Activated CD8-positive, alpha-beta memory T cell treated with anti-CD3 and anti-CD28 coated beads, Interleukin-2, amount 10 ng/mL, durations not matched to agents 7 days and 5 days (primary cell): ENCODE measurements around the gene MBOAT1. TPM values are rescaled to one million over a fixed set of nuclear protein-coding genes. Genes with fewer than 3 reads are reported as not detected.
A peak's percentile ranks its signal among the peaks of the same experiment; 100 is the strongest.
"Not testable (repeated sequence)": the region's sequence is repeated elsewhere in the genome, so short reads cannot be mapped to it uniquely, and the experiment has no call there.

Experiments used
- ATAC-seq: fragments of 150-1000 bp; cut with Tn5 transposase; one replicate; pipeline ENCODE4 v1.10.0; 2021; ENCODE audit warnings: moderate library complexity
- CTCF ChIA-PET: fragments of 350-600 bp; sonication (Branson Sonifier 250); formaldehyde crosslinking; loops from one replicate; lab custom pipeline; 2021; ENCODE audit warnings: antibody characterized with exemption; lab: Charles Lee
- DNase-seq: peaks from one replicate; pipeline ENCODE4 v3.0.0-alpha.2; 2020
- H3K27ac Mint-ChIP-seq: one replicate; pipeline ENCODE4 v1.8.0; 2021; ENCODE audit warnings: mild to moderate bottlenecking, mixed read lengths
- H3K27me3 Mint-ChIP-seq: one replicate; pipeline ENCODE4 v1.8.0; 2021; ENCODE audit warnings: mixed read lengths
- H3K36me3 Mint-ChIP-seq: one replicate; pipeline ENCODE4 v1.8.0; 2021; ENCODE audit warnings: mild to moderate bottlenecking, mixed read lengths
- H3K4me1 Mint-ChIP-seq: one replicate; pipeline ENCODE4 v1.8.0; 2021; ENCODE audit warnings: mixed read lengths
- H3K4me3 Mint-ChIP-seq: one replicate; pipeline ENCODE4 v1.8.0; 2021; ENCODE audit warnings: mild to moderate bottlenecking, moderate library complexity, mixed read lengths
- H3K9me3 Mint-ChIP-seq: one replicate; pipeline ENCODE4 v1.8.0; 2022; ENCODE audit warnings: low read depth, mixed read lengths
- total RNA-seq, 2 experiments: library from RNA; stranded (reverse); gene quantifications; one replicate each; pipeline ENCODE4 v1.2.3, GENCODE V29; 2021

Gene MBOAT1
- total RNA-seq, 2 experiments from 2014 or later: 17.7 to 22.6 TPM

GRCh38 chr6:20183706-20184105 lies 28.6 kb downstream of the MBOAT1 start:
- H3K36me3 Mint-ChIP-seq: peaks cover 53% of the 10 kb centered on the region

GRCh38 chr6:20182926-20183521 lies 29.2 kb downstream of the MBOAT1 start:
- Mint-ChIP-seq H3K27ac (no peak overlapping the region), H3K4me3 (no peak overlapping the region), H3K4me1 (peaks cover 7% of the 10 kb centered on the region), H3K36me3 (peaks cover 46% of the 10 kb centered on the region), H3K9me3 (peaks cover 2% of the 10 kb centered on the region), H3K27me3 (no peaks in the 10 kb centered on the region)
- CTCF ChIA-PET: no interaction called here
- no peak for DNase-seq
- no peak for ATAC-seq

More at GRCh38 chr6:20183706-20184105, 28.6 kb downstream of the MBOAT1 start:
- H3K4me1 Mint-ChIP-seq: peaks cover 8% of the 10 kb centered on the region
- no peaks in the 10 kb centered on the region for H3K27me3 Mint-ChIP-seq
- H3K9me3 Mint-ChIP-seq: peaks cover 4% of the 10 kb centered on the region
- no peak overlapping the region for H3K27ac Mint-ChIP-seq
- no peak overlapping the region for H3K4me3 Mint-ChIP-seq
- CTCF ChIA-PET: no interaction called here
- ATAC-seq (no peak), DNase-seq (no peak)

GRCh38 chr6:20182069-20182468 lies 30.2 kb downstream of the MBOAT1 start:
- no peaks in the 10 kb centered on the region for H3K27me3 Mint-ChIP-seq

GRCh38 chr6:20180935-20181334 lies 31.3 kb downstream of the MBOAT1 start:
- H3K27ac Mint-ChIP-seq: no peak overlapping the region
- CTCF ChIA-PET: no interaction called here

More at GRCh38 chr6:20182069-20182468, 30.2 kb downstream of the MBOAT1 start:
- Mint-ChIP-seq H3K9me3 (peaks cover 2% of the 10 kb centered on the region), H3K27ac (no peak overlapping the region), H3K4me1 (peaks cover 6% of the 10 kb centered on the region), H3K36me3 (peaks cover 37% of the 10 kb centered on the region), H3K4me3 (no peak overlapping the region)
- DNase-seq (no peak), ATAC-seq (no peak)
- CTCF ChIA-PET: no interaction called here

GRCh38 chr6:20179287-20180045 lies 32.8 kb downstream of the MBOAT1 start:
- H3K27me3 Mint-ChIP-seq, H3K9me3 Mint-ChIP-seq, CTCF ChIA-PET, H3K4me3 Mint-ChIP-seq, H3K27ac Mint-ChIP-seq, H3K4me1 Mint-ChIP-seq, DNase-seq, ATAC-seq: not testable (repeated sequence)
- H3K36me3 Mint-ChIP-seq: peaks cover 26% of the 10 kb centered on the region

More at GRCh38 chr6:20180935-20181334, 31.3 kb downstream of the MBOAT1 start:
- Mint-ChIP-seq H3K27me3 (no peaks in the 10 kb centered on the region), H3K9me3 (peaks cover 2% of the 10 kb centered on the region), H3K4me1 (peaks cover 4% of the 10 kb centered on the region), H3K4me3 (no peak overlapping the region), H3K36me3 (peaks cover 30% of the 10 kb centered on the region)
- ATAC-seq (no peak), DNase-seq (no peak)

- Mint-ChIP-seq H3K36me3 (peaks cover 27% of the 10 kb centered on the region), H3K9me3 (peaks cover 2% of the 10 kb centered on the region), H3K4me1 (peaks cover 19% of the 10 kb centered on the region), H3K27ac (no peak overlapping the region), H3K27me3 (no peaks in the 10 kb centered on the region), H3K4me3 (no peak overlapping the region)
- CTCF ChIA-PET: no interaction called here
- ATAC-seq (no peak), DNase-seq (no peak)
Observed at GRCh38 chr6:20178327-20178726, 33.9 kb downstream of the MBOAT1 start.

GRCh38 chr6:20175810-20176410 lies 36.4 kb downstream of the MBOAT1 start:
- Mint-ChIP-seq H3K27ac (no peak overlapping the region), H3K4me1 (peaks cover 21% of the 10 kb centered on the region), H3K36me3 (peaks cover 18% of the 10 kb centered on the region), H3K9me3 (no peaks in the 10 kb centered on the region), H3K27me3 (no peaks in the 10 kb centered on the region), H3K4me3 (no peak overlapping the region)
- DNase-seq (no peak), ATAC-seq (no peak)
- CTCF ChIA-PET: interaction anchor here (1.2 kb wide), 1 partner anchor 49 kb away, joined by 3 read pairs; no protein-coding TSS in a partner anchor

- no peaks in the 10 kb centered on the region for H3K9me3 Mint-ChIP-seq
- H3K27me3 Mint-ChIP-seq: no peaks in the 10 kb centered on the region
- H3K27ac Mint-ChIP-seq: peak overlapping the region; percentile 83
- ATAC-seq (peak; percentile 82), DNase-seq (no peak)
- CTCF ChIA-PET: interaction anchor here (1.2 to 1.8 kb wide), 2 partner anchors 39 to 42 kb away, joined by 3 to 6 read pairs; partner anchors contain the start of gene MBOAT1
- H3K4me3 Mint-ChIP-seq: peak overlapping the region; percentile 21
- H3K4me1 Mint-ChIP-seq: peaks cover 21% of the 10 kb centered on the region
- peaks cover 11% of the 10 kb centered on the region for H3K36me3 Mint-ChIP-seq
Observed at GRCh38 chr6:20173833-20174792, 38.2 kb downstream of the MBOAT1 start.

DNA sequence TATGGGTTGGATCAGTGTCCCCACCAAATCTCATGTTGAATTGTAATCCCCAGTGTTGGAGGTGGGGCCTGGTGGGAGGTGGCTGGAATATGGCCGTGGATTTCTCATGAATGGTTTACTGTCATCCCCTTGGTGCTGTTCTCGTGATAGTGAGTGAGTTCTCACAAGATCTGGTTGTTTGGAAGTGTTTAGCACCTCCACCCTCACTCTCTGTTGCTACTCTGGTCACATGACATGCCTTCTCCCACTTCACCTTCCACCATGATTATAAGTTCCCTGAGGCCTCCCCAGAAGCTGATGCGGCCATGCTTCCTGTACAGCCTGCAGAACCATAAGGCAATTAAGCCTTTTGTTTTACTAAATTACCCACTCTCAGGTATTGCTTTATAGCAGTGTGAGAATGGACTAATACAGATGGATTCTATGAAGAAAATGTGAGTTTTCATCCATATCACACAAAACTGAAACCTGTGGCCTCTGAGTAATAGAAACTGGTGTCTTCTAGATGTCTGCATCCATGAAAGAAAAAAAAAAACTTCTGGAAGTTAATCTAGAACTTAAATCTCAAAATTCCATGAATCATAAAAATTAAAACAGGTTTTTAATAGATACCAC lies 39.3 kb downstream of the MBOAT1 start:
- H3K9me3 Mint-ChIP-seq: no peaks in the 10 kb centered on the region
- CTCF ChIA-PET: interaction anchor here (1.2 to 1.8 kb wide), 2 partner anchors 40 to 43 kb away, joined by 3 to 6 read pairs; partner anchors contain the start of gene MBOAT1
- H3K4me3 Mint-ChIP-seq: no peak overlapping the region
- H3K27ac Mint-ChIP-seq: no peak overlapping the region
- DNase-seq (no peak), ATAC-seq (no peak)
- peaks cover 11% of the 10 kb centered on the region for H3K36me3 Mint-ChIP-seq
- no peaks in the 10 kb centered on the region for H3K27me3 Mint-ChIP-seq
- H3K4me1 Mint-ChIP-seq: peaks cover 21% of the 10 kb centered on the region

GRCh38 chr6:20170455-20171148 lies 41.7 kb downstream of the MBOAT1 start:
- DNase-seq: no peak
- peaks cover 21% of the 10 kb centered on the region for H3K4me1 Mint-ChIP-seq
- H3K9me3 Mint-ChIP-seq: no peaks in the 10 kb centered on the region
- CTCF ChIA-PET: no interaction called here
- H3K27me3 Mint-ChIP-seq: no peaks in the 10 kb centered on the region
- no peak overlapping the region for H3K4me3 Mint-ChIP-seq
- H3K27ac Mint-ChIP-seq: no peak overlapping the region
- ATAC-seq: no peak
- peaks cover 22% of the 10 kb centered on the region for H3K36me3 Mint-ChIP-seq

DNA sequence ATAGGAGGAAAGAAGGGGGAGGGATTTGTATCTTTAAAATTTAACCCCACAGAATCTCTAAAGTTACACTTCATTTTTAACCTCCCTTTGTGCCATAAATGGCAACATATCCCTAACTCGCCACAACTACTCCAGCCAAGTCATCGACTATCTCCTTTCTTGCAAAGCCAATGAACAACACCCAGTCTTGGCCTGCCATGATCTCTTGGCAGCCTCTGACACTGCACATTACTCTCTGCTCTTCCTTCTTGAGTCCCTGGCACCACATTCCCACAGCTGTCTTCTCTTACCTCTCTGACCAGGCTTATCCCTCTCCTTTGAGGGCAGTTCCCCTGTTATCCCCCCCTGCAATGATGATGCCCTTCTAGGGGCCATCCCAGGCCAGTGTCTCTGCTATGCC lies 42.5 kb downstream of the MBOAT1 start:
- Mint-ChIP-seq H3K9me3 (no peaks in the 10 kb centered on the region), H3K27me3 (no peaks in the 10 kb centered on the region), H3K4me1 (peaks cover 20% of the 10 kb centered on the region), H3K27ac (no peak overlapping the region), H3K4me3 (no peak overlapping the region), H3K36me3 (peaks cover 22% of the 10 kb centered on the region)
- ATAC-seq (no peak), DNase-seq (no peak)
- CTCF ChIA-PET: no interaction called here

- Mint-ChIP-seq H3K4me3 (no peak overlapping the region), H3K9me3 (no peaks in the 10 kb centered on the region), H3K27ac (no peak overlapping the region), H3K4me1 (peaks cover 14% of the 10 kb centered on the region), H3K27me3 (no peaks in the 10 kb centered on the region), H3K36me3 (peaks cover 19% of the 10 kb centered on the region)
- no peak for ATAC-seq
- CTCF ChIA-PET: no interaction called here
- no peak for DNase-seq
Observed at GRCh38 chr6:20169119-20169557, 43.1 kb downstream of the MBOAT1 start.
